ENCODE results near the gene BICD2.

DNA sequence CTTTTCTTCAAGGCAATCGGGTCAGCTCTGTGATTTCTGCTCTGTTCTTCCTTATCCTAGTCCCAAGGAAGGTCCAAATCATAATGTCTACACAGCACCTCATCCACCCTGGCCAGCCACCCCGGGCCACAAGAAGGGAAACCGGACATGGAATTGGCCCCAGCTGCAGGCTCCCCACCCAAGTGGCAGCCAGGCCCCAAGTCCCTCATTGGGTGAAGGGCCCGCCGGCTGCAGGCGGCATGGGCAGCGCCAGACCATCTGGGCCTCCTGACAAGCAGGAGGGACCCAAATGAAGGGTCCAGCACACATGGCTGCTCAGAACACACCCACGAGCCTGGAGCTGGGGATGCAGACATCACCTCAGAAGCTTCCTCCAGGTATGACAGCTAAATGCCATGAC, 33.7 kb downstream of the BICD2 start:
- TF ChIP-seq, protein P1, sequence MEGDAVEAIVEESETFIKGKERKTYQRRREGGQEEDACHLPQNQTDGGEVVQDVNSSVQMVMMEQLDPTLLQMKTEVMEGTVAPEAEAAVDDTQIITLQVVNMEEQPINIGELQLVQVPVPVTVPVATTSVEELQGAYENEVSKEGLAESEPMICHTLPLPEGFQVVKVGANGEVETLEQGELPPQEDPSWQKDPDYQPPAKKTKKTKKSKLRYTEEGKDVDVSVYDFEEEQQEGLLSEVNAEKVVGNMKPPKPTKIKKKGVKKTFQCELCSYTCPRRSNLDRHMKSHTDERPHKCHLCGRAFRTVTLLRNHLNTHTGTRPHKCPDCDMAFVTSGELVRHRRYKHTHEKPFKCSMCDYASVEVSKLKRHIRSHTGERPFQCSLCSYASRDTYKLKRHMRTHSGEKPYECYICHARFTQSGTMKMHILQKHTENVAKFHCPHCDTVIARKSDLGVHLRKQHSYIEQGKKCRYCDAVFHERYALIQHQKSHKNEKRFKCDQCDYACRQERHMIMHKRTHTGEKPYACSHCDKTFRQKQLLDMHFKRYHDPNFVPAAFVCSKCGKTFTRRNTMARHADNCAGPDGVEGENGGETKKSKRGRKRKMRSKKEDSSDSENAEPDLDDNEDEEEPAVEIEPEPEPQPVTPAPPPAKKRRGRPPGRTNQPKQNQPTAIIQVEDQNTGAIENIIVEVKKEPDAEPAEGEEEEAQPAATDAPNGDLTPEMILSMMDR (IDR thresholded peaks at IDR 0.05; ENCODE audit: borderline replicate concordance, extremely low read depth, low read length, poor library complexity, severe bottlenecking) = no peak
- no peak for TF ChIP-seq EZH2 (IDR thresholded peaks at IDR 0.05; ENCODE audit: borderline replicate concordance, low read depth, low read length, severe bottlenecking)
